Tongue (tissue), 2 donors: Measurements from ENCODE around the gene LTBP1. TPM values are rescaled to one million over a fixed set of nuclear protein-coding genes. Genes with fewer than 3 reads are reported as not detected.

ENCODE experiments used
- DNase-seq: peaks from one replicate; pipeline ENCODE4 v3.0.0-alpha.2; 2015
- total RNA-seq: library from RNA; depleted of rRNA; stranded (reverse); fragments of >200 nt; gene quantifications from one replicate; pipeline ENCODE4 v1.2.3, GENCODE V29; 2014

LTBP1 gene
- total RNA-seq, 1 donor from 2014 or later = 167 TPM

DNA sequence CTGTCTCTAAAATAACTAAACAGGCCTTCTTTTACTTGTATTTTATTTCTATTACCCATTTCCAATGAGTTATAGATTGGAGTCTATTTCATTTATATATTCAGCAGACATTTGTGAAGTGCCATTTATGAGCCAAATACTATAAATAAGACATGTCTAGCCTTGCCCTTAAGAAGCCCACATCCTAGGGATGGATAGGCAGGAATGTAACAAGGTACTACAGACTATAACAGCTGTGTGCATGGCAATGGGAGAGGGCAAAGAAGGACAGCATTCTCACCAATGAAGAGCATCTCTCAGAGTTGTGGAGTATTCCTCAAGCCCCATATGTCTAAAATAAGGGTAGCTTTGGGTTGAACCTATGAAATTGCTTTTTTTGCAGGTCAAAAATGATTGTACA, 367.8 kb downstream of the LTBP1 start:
- DNase-seq = no peak

DNA sequence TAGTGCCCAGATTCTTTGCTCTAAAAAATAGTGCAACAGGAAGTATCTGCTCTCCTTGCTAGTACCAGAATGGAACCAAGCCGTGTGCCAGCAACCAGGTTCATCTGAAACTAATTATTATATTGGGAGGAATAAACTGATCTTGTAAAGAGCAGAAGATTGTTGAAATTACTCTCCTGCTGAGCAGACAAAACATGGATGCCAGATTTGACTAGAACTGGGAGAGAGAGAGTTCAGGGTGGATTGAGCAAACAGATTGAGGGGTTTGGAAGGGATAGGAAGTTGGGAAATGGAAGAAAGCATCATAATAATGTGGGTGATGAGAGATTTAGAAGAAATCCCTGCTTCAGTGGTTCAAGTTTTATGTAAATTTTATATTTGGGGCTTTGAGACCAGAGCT, 369.6 kb downstream of the LTBP1 start:
- no peak for DNase-seq

GRCh38 chr2:33317369-33318007, 370.7 kb downstream of the LTBP1 start:
- DNase-seq = no peak

DNA sequence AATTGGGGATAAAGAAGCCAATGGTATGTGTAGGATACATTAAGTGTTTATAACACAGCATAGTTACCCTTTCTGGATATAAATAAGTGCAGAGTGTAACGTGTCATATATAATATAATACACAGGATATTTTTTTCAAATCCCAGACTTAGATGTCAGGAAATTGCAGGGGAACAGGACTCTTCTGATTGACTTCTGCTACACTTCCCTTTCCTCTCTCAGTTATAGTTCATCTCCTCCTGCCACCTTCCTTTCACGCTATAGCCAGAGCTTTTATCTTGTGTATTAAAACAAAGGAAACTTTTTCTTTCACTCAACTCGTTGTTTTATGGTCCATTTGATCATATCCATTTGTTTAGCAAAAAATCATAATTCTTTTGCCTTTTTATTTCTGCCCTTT, 371.7 kb downstream of the LTBP1 start:
- DNase-seq = no peak

GRCh38 chr2:33320573-33320972, 373.8 kb downstream of the LTBP1 start:
- DNase-seq = no peak

- peak; percentile 47 for DNase-seq
Observed at GRCh38 chr2:33321236-33321771, 374.6 kb downstream of the LTBP1 start.

DNA sequence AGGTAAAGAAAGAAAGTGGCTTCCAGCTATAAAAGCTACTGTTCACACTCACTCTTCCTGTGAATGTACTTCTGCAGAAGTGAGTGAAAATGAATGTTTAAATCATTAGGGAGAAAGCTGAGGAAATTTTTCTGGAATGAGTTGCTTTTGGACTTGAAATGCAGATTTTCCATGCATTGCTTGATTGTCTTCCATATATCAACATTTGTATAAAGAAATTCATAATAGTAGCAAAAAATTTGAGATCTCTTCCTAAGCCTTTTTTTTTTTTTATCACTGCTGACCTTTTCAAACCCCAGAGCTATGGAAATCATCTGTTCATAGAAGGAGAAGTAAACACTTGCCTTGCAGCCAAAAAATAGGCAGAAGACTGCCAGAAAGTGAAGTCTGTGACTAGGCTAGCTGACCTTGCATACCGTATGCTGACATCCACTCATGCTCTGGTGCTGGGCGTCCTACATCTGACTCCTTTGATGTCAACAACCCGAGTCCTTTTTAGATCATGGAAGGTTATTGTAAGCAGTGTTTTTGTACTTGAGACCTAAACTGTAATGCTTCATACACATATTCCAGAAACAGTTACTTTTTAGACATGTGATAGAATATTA, 375.2 kb downstream of the LTBP1 start:
- DNase-seq = peak; percentile 66

DNA sequence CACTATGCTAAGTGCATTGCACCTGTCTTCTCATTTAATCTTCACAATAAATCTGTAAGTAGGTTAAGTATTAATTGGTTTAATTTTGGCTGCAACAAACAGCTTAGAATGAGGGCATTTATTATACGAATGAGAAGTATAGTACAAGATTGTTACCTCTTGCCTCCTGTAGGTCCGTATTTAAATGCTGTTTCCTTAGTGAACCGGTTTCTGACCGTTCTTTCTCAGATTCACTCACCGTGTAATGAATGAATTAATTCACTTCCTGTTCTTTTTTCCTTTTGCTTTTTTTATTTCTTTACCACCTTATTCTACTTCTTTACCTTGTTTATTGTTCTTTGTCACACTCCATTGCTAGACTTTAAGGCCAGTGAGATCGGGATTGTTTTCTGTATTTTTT, 375.9 kb downstream of the LTBP1 start:
- DNase-seq = no peak

DNA sequence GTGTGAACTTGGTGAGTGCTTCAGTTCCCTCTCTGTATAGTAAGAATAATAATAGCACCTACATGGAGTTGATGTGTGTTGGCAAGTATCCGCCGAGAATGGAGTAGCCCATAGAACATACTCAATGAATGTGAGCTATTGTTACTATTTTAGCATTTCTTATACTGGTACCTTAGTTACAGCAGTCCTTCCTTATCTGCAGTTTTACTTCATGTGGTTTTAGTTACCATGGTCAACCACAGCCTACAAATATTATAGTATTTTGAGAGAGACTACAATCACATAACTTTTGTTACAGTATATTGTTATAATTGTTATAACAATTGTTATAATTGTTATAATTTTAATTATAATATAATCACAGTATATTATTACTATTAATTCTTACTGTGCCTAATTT, 377.2 kb downstream of the LTBP1 start:
- no peak for DNase-seq

DNA sequence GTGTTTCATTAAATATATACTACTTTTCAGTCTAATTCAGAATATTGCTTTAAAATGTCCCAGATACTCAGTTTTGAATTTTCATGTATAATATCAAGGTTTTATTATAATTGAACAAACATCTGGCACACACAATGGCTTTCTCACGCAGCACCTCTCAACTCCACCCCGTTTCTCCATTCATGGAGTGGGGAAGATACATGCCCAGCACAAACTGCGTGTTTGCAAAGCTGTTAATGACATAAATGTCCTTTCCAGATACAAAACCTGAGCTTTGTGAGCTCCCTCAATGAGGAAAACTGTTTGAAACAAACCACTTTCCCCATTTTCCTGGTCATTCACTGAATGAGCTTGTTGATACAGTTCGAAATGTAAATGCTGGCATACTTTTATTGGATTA, 379.3 kb downstream of the LTBP1 start:
- no peak for DNase-seq

DNA sequence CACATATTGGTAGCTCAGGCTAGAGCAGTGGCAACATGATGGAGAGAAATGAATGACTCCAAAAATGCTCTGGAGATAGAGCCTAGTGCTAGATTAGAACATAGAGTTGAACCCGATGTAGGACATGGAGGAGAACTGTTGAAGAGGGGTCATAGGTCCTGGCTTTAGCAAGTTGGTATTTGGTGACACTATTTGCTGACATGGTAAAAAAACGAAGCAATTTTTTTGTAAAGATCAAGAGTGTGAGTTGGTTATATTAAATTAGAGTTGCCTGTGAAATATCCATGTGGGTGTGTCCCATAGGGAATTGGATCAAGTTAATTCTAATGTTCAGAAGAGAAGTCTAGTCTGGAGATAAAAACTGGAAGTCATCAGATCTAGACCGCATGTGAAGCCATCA, 386.7 kb downstream of the LTBP1 start:
- no peak for DNase-seq

GRCh38 chr2:33334083-33334482, 387.3 kb downstream of the LTBP1 start:
- DNase-seq = no peak

- DNase-seq = no peak
Observed at GRCh38 chr2:33335516-33335915, 388.8 kb downstream of the LTBP1 start.

DNA sequence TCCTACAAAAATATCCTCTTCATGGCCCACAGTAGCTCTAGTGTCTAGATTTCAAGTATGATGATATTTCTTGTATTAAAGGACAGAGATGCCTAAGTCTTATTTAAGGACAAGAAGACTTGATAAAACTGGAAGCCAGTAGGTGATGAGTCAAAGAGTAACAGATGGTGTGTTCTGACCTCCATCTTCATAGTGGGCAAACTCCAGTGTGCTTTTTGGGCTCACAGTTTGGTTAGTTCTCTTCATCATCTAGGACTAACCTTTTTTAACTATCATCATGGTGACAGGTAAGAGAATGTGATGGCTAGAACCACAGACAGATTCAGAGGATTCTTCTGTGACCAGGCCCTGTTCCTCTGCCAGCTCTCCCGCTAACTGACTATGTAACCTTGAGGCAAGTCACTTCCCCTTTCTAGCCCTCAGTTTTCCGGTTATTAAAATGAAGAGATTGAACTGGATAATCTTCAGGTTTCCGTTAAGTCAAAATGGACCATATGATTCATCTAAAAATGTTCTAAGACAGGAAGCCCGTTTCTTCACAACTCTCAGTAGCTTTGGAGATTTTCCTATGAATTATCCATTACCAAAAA, 389.4 kb downstream of the LTBP1 start:
- DNase-seq = no peak

GRCh38 chr2:33337385-33337960, 390.7 kb downstream of the LTBP1 start:
- no peak for DNase-seq

- no peak for DNase-seq
Observed at GRCh38 chr2:33337981-33338380, 391.2 kb downstream of the LTBP1 start.

GRCh38 chr2:33339269-33339668, 392.5 kb downstream of the LTBP1 start:
- DNase-seq = no peak

- DNase-seq = no peak
Observed at GRCh38 chr2:33340280-33340679, 393.5 kb downstream of the LTBP1 start.

- no peak for DNase-seq
Observed at GRCh38 chr2:33342171-33342570, 395.4 kb downstream of the LTBP1 start.

GRCh38 chr2:33342705-33343104, 396.0 kb downstream of the LTBP1 start:
- DNase-seq = no peak

GRCh38 chr2:33343387-33343895, 396.7 kb downstream of the LTBP1 start:
- peak; percentile 43 for DNase-seq

GRCh38 chr2:33344230-33344629, 397.5 kb downstream of the LTBP1 start:
- DNase-seq = no peak

GRCh38 chr2:33347856-33348255, 401.1 kb downstream of the LTBP1 start:
- DNase-seq = no peak
